GM18511 (cell line): ENCODE measurements around the gene WFIKKN2.
"Not testable (repeated sequence)": the region's sequence is repeated elsewhere in the genome, so short reads cannot be mapped to it uniquely, and the experiment has no call there.

Experiments used
- ATAC-seq: cut with Tn5 transposase; IDR thresholded peaks from one replicate; pipeline ENCODE4 v1.9.1; 2021; ENCODE audit warnings: mild to moderate bottlenecking, moderate library complexity; ENCODE audit not compliant: unreplicated experiment

Gene WFIKKN2

GRCh38 chr17:50871364-50871763 lies 36.0 kb downstream of the WFIKKN2 start:
- ATAC-seq, result no peak

GRCh38 chr17:50871898-50872297 lies 36.5 kb downstream of the WFIKKN2 start:
- no peak for ATAC-seq

GRCh38 chr17:50872710-50873424 lies 37.5 kb downstream of the WFIKKN2 start:
- ATAC-seq, result no peak

GRCh38 chr17:50875074-50875473 lies 39.7 kb downstream of the WFIKKN2 start:
- ATAC-seq, result no peak

GRCh38 chr17:50877042-50877441 lies 41.7 kb downstream of the WFIKKN2 start:
- not testable (repeated sequence) for ATAC-seq

- ATAC-seq, result no peak
Measured at GRCh38 chr17:50877838-50878237, 42.5 kb downstream of the WFIKKN2 start.

- ATAC-seq, result no peak
Measured at GRCh38 chr17:50879086-50879485, 43.7 kb downstream of the WFIKKN2 start.

GRCh38 chr17:50881182-50881581 lies 45.8 kb downstream of the WFIKKN2 start:
- no peak for ATAC-seq

- ATAC-seq, result no peak
Measured at GRCh38 chr17:50882851-50883250, 47.5 kb downstream of the WFIKKN2 start.

GRCh38 chr17:50883850-50884438 lies 48.6 kb downstream of the WFIKKN2 start:
- ATAC-seq, result no peak

GRCh38 chr17:50884439-50885311 lies 49.3 kb downstream of the WFIKKN2 start:
- no peak for ATAC-seq

- ATAC-seq, result no peak
Measured at GRCh38 chr17:50887705-50888245, 52.4 kb downstream of the WFIKKN2 start.

GRCh38 chr17:50889528-50890118 lies 54.2 kb downstream of the WFIKKN2 start:
- no peak for ATAC-seq

GRCh38 chr17:50890675-50891516 lies 55.5 kb downstream of the WFIKKN2 start:
- ATAC-seq, result no peak

- no peak for ATAC-seq
Measured at GRCh38 chr17:50891577-50891989, 56.2 kb downstream of the WFIKKN2 start.
